ENCODE results near the gene ADCYAP1R1. TPM values are rescaled to one million over a fixed set of nuclear protein-coding genes. Genes with fewer than 3 reads are reported as not detected.
A peak's percentile ranks its signal among the peaks of the same experiment; 100 is the strongest.

Gene ADCYAP1R1
- total and polyA plus RNA-seq, 2 of the 8 experiments (the other 6 are each of a cell fraction or from before 2014, with no cell fraction given): 14.4 to 14.6 TPM

- no peak for FAIRE-seq
- Histone ChIP-seq H2BK12ac (ENCODE audit: low read depth, low read length) (no peak overlapping the region; the same call in 1 of the 2 replicates), H3K4ac (replicated peaks; ENCODE audit: insufficient read length, low read depth, low read length) (no peak overlapping the region), H3K4me3 (ENCODE audit: extremely low read depth in 1 of 4, insufficient read depth in 2 of 4, low read depth in 3 of 4, low read length in 4 of 4) (no peak overlapping the region), H3K79me1 (ENCODE audit: low read depth, low read length) (no peaks in the 10 kb centered on the region), H3K4me1 (replicated peaks in 1 of 4; ENCODE audit: control insufficient read depth in 3 of 4, insufficient read depth in 4 of 4, low read length in 3 of 4) (peaks cover 0 to 3% (median 3%) of the 10 kb centered on the region in 4 experiments; a peak in 5 of 7 replicates), H3K79me2 (ENCODE audit: control insufficient read depth in 1 of 2, insufficient read depth in 2 of 2, low read length in 2 of 2) (no peaks in the 10 kb centered on the region), H3K9ac (replicated peaks in 1 of 4; ENCODE audit: extremely low read depth in 1 of 4, low read depth in 3 of 4, low read length in 3 of 4) (no peak overlapping the region), H2AFZ (ENCODE audit: low read length) (no peak overlapping the region), H2BK20ac (ENCODE audit: low read length) (no peak overlapping the region), H3K4me2 (ENCODE audit: insufficient read depth in 1 of 2, low read depth in 2 of 2, low read length in 2 of 2) (no peak overlapping the region), H3K36me3 (ENCODE audit: control insufficient read depth in 2 of 4, insufficient read depth in 4 of 4, low read length in 3 of 4) (no peaks in the 10 kb centered on the region), H2BK5ac (ENCODE audit: low read depth, low read length) (no peak overlapping the region), H3K56ac (replicated peaks; ENCODE audit: insufficient read length, low read depth, low read length) (no peak overlapping the region), H4K91ac (replicated peaks; ENCODE audit: insufficient read length, low read length) (no peak overlapping the region), H3K27ac (ENCODE audit: low read depth, low read length) (no peak overlapping the region), H4K8ac (ENCODE audit: extremely low read depth, insufficient read depth, low read length) (peak overlapping the region; percentile 7; the same call in 1 of the 2 replicates), H3K23ac (ENCODE audit: insufficient read length) (no peak overlapping the region), H2AK5ac (ENCODE audit: low read depth, low read length) (no peak overlapping the region), H4K20me1 (replicated peaks in 1 of 2; ENCODE audit: control insufficient read depth in 1 of 2, insufficient read depth in 2 of 2, low read length in 2 of 2) (no peaks in the 10 kb centered on the region), H2BK15ac (ENCODE audit: low read length) (0 out of 2 replicates have a peak overlapping the region, but pooled peaks have one; percentile 14), H3K23me2 (ENCODE audit: low read depth, low read length) (no peaks in the 10 kb centered on the region), H3K9me3 (ENCODE audit: insufficient read depth in 2 of 2, low read depth in 1 of 2, low read length in 1 of 2) (no peaks in the 10 kb centered on the region), H2BK120ac (replicated peaks; ENCODE audit: low read depth, low read length) (no peak overlapping the region), H3K27me3 (replicated peaks in 1 of 4; ENCODE audit: control insufficient read depth in 3 of 4, extremely low read depth in 1 of 4, insufficient read depth in 3 of 4, low read length in 3 of 4) (no peaks in the 10 kb centered on the region; a peak in 2 of 7 replicates), H3K14ac (ENCODE audit: insufficient read length) (no peak overlapping the region), H4K5ac (ENCODE audit: insufficient read length, low read depth, low read length) (no peak overlapping the region), H3K18ac (ENCODE audit: extremely low read depth, low read length) (no peak overlapping the region)
- 88% methylated on average over 3 of the region's 3 CpGs; no CpG with 5 or more reads in 1 of the 2 experiments for WGBS, 2 experiments (ENCODE audit: extremely low coverage in 1 of 2, insufficient coverage in 1 of 2, insufficient read length in 1 of 2, insufficient replicate concordance in 2 of 2, low coverage in 1 of 2, low lambda C conversion rate in 2 of 2, missing lambda C conversion rate in 1 of 2)
- CTCF ChIA-PET (ENCODE audit: partially characterized antibody): interaction anchor here (1.1 to 16.1 kb wide), 19 partner anchors 7 to 325 kb away, joined by 3 to 517 read pairs (median 14); no protein-coding TSS in a partner anchor
- peak in 1 of 2 experiments; percentile 32 for DNase-seq (ENCODE audit: low read depth in 1 of 2, low spot score in 2 of 2)
- POLR2A ChIA-PET (ENCODE audit: partially characterized antibody): interaction anchor here (0.8 to 2.0 kb wide), 3 partner anchors 17 to 183 kb away, joined by 3 to 17 read pairs (median 3); no protein-coding TSS in a partner anchor
- TF ChIP-seq NANOG (IDR thresholded peaks at IDR 0.05; ENCODE audit: insufficient read depth, low read depth, low read length, poor library complexity, severe bottlenecking) (no peak), MAFK (IDR thresholded peaks at IDR 0.05; ENCODE audit: low read depth, low read length) (no peak)
Measured at GRCh38 chr7:31120800-31121513, 68.8 kb downstream of the ADCYAP1R1 start.
